ENCODE measurements around the gene AQP9.

The AQP9 gene

DNA sequence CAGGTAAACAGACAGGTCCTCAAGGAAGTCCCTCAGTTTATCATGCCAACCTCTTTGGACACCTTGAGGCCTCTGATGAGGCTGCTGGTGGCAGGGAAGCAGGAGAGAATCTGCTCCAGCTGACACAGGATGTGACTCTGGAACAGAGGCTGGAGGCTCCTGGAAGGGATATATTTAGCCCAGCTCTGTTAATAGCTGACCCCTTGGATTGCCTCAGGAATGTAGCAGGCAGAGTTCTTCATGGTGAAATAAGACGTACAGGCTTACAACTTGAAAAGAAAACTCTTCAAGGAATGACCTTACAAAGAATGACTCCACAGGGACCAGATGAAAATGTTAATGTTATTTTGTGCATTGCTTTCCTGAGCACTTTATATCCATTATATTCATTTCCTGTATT, 90.5 kb downstream of the AQP9 start:
- no peak for DNase-seq

DNA sequence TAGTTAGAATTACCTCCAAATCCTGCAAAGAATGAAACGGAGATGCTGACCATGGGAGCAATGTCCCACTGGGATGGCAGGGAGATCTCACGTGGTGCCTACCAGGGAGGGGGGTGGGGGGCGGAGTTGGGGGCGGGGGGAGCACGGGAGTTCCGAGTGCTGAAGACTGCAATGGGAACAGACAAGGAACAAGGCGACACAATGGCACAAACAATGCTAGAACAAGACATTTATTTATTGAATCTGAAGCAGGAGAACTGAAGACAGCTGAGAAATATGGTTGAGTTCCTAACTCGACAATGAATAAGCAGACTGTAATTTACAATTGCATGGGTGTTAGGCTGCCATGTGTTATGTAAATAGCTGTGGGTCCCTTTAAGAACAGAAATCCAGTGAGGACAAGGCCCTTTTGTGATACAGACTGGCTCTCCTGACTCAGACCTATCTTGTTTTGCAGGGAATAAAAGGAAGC, 91.2 kb downstream of the AQP9 start:
- no peak for DNase-seq

DNA sequence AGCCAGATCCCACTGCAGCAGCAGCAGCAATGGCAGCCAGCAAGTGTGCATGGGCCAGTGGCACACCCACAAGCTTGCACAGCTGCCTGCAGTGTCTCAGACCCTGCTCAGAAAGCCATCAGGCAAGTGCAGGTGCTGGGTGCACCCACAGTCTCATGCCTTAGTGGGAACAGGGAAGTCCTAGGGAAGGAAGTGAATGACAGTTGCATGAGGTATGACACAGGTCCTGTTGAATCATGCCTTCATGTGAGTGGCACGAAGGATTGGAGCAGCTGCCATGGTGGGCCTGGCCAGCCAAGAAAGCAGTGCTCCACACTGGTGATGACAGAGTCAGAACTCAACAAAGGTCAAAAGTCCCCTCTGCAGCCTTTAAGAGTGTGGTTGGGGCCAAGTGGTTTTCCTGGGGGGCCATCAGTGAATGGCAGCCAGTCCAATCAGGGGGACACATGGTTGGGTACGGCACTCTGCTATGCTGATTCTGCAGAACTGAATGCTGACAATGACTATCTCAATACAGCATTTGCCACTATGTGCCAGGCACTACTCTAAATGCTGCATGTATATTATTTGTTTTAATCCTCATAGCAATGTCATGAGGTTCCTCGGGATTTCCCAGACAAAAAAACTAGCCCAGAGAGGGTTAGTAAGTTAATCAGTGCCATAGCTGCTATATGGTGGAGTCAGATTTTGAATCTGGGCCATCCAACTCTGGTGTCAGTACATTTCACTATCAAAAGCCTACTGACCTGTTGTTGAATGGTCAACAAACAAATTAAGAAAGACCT, 94.3 kb downstream of the AQP9 start:
- no peak for DNase-seq

DNA sequence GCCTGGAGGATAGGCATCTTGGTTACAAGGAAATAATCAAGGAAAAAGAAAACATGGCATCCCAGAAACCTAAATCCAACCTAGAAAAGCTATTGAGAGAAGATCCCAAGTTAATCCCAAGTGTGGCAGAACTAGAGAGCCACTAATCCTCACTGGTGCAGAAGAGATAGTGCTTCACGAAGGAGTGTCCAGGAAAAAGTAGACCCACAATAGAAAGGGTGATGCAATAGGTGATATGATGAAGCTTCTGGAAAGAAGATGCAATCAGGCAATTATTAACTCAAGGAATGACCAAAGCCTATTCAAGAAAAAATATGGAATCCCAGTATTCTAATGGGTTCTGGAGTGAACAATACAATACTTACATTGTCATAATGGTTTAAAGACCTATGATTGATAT, 95.2 kb downstream of the AQP9 start:
- no peak for DNase-seq

All from activated CD4-positive, alpha-beta T cell treated with anti-CD3 and anti-CD28 coated beads, Interleukin-2, amount 50 U/mL, for 4 hours (primary cell).